HT1080 (cell line): Measurements from ENCODE around the gene CACNG5. TPM values are rescaled to one million over a fixed set of nuclear protein-coding genes. Genes with fewer than 3 reads are reported as not detected.

ENCODE experiments used
- small RNA-seq: library from RNA; depleted of rRNA; stranded (forward); fragments of <200 nt; gene quantifications from one replicate; pipeline ENCODE3, GENCODE V24; 2014
- total RNA-seq: library from RNA; depleted of rRNA; stranded (reverse); fragments of >200 nt; shearing (Covaris generic); gene quantifications from 2 replicates; pipeline ENCODE4 v1.2.3, GENCODE V29; 2014; rRNA removed

The CACNG5 gene
- total RNA-seq, 1 experiment from 2014 or later: not detected

Small RNAs within 50 kb of the gene (small RNA-seq; reads per million reads assigned to genes)
- gene MIR634 (not detected), gene RNA5SP446 (not detected)

Other genes with a start within 250 kb of the CACNG5 start
- not detected in 2 replicates for gene CACNG4, start 129.6 kb downstream of the CACNG5 start, total RNA-seq
- 0.06 TPM in 1 of 2 replicates, not detected in the other for gene CACNG1, start 209.4 kb downstream of the CACNG5 start, total RNA-seq